Fibroblast of pulmonary artery (primary cell): ENCODE results near the gene HS3ST3B1.

ENCODE experiments used
- DNase-seq: peaks from one replicate; pipeline ENCODE4 v3.0.0-alpha.2; 2010; ENCODE audit warnings: low read depth
- H3K4me3 ChIP-seq: replicated peaks from 2 replicates; pipeline ENCODE4 v1.5.1; 2011; ENCODE audit warnings: low read depth, mild to moderate bottlenecking, control low read depth, low read length, moderate library complexity
- TF ChIP-seq, protein P1 (sequence below): IDR thresholded peaks from 2 replicates; pipeline ENCODE4 v1.5.1; 2011; ENCODE audit warnings: mild to moderate bottlenecking, control low read depth, low read length, inconsistent platforms; ENCODE audit errors: missing control alignments

Gene HS3ST3B1

DNA sequence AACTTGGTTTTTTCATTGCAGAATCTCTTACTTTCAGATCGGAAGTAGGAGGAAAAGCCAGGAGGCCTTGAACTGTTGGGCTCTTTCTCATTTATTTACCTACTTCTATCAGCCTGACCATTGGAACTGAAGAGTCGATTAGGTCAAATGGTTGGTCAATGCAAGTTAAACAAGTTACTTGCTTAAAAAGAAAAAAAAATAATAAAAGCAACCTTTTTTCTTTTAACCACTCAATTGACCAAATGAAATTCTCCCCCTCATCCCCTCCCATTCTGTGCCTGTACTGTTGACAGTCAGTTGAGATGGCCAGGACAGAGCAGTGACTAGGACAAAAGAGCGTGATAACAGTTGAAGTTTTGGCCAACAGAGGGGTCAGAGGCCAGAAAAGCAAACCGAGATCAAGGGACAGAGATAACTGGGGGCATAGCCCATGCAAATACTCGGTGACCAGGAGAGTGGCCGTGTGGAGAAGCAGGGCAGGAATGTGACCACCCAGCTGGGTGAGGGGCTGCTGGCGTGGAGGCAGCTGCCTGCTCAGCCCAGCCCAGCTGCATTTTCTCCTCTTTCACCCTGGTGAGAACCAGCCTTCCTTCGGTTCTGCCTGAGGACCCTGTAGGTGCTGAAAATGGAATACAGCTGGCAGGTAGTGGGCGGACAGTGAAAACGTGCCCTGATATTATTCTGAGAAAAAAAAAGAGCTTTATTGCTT lies 72.2 kb downstream of the HS3ST3B1 start:
- TF ChIP-seq, protein P1, sequence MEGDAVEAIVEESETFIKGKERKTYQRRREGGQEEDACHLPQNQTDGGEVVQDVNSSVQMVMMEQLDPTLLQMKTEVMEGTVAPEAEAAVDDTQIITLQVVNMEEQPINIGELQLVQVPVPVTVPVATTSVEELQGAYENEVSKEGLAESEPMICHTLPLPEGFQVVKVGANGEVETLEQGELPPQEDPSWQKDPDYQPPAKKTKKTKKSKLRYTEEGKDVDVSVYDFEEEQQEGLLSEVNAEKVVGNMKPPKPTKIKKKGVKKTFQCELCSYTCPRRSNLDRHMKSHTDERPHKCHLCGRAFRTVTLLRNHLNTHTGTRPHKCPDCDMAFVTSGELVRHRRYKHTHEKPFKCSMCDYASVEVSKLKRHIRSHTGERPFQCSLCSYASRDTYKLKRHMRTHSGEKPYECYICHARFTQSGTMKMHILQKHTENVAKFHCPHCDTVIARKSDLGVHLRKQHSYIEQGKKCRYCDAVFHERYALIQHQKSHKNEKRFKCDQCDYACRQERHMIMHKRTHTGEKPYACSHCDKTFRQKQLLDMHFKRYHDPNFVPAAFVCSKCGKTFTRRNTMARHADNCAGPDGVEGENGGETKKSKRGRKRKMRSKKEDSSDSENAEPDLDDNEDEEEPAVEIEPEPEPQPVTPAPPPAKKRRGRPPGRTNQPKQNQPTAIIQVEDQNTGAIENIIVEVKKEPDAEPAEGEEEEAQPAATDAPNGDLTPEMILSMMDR = no peak
- no peak for DNase-seq
- H3K4me3 ChIP-seq = no peak overlapping the region

DNA sequence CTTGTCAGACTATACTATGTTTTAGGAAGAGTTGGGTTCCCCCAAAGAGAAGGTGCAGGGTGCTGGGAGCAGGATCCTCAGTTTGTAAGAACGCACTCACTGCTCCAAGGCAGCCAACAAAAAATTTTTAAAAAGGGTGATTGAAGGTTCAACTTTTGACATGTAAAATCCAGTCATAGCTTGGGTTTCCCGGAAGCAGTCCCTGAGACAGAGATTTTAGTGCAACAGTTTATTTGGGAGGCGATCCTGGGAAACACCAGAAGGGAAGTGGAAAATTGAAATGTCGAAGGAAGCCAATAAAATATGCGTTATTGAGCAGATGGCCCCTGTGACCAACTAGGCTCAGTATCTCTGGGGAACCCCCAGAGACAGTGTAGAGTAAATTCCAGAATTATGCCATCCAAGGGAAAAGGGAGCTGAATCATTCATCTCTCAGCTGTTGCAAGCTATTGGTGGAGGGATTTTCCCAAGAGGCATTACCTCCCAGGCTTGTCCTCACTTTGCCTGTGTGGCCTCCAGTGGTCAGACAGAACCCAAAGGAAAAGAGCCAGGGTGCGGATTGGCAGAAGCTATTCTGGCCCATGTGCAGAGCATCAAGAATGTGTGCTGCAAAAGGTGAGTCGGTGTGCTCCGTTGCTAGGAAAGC lies 72.9 kb downstream of the HS3ST3B1 start:
- no peak overlapping the region for H3K4me3 ChIP-seq
- DNase-seq = peak; percentile 56
- TF ChIP-seq, protein P1 = no peak

DNA sequence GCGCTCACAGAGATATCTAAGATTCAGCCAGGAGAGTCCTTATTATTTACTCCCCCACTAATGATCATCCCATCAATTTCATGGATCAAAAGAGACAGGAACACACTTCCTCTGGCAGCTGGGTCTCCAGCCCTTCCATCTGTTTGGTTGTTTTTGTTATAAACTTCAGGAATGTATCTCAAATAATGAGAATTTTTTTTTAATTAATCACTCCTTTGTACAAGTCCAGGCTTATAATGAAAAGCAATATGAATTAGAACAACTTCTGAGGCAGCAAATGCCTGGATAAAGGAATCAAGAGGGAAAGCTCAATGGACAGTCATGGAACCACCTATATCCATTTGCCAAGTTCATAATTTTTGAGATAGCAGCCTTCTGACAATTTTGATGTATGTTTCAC lies 73.4 kb downstream of the HS3ST3B1 start:
- DNase-seq = no peak
- TF ChIP-seq, protein P1 = no peak
- no peak overlapping the region for H3K4me3 ChIP-seq

DNA sequence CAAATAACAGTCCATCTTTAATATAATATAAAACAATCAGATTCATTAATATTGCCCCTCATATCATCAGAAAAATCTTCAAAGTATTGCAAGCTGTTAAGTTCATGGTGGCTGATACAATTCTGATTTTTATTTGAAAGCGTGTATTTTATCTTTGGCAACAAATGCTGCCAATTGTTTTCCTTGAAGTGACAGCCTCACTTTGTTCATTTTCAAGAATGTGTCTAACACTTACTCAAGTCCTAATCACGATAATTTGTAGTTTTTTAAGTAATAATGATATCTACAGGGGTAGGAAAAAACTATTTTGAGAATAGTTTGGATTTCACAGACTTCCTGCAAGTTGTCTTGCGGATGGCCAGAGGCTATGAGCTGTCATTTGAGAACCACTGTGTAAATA lies 75.8 kb downstream of the HS3ST3B1 start:
- no peak for DNase-seq
- TF ChIP-seq, protein P1 = no peak

DNA sequence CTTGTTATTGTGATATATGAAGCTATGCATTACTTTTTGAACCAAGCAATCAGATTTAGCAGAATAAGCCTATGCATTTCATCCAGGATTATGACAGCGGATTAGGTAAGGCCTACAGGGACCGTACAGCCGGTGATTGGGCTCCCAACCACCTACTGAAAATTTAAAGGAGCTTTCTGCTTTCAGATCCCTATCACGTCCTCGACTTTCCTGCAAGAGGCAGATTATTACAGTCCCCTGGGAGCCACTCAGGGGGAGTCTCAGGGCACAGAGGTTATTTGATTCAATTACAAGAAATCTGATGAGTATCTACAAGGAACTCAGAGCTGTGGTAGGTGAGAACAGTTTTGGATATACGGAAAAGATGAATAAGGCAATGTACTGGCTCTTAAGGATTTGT lies 80.7 kb downstream of the HS3ST3B1 start:
- H3K4me3 ChIP-seq = no peak overlapping the region
- TF ChIP-seq, protein P1 = no peak
- DNase-seq = no peak

More for the DNA sequence above, 75.8 kb downstream of the HS3ST3B1 start:
- no peak overlapping the region for H3K4me3 ChIP-seq

DNA sequence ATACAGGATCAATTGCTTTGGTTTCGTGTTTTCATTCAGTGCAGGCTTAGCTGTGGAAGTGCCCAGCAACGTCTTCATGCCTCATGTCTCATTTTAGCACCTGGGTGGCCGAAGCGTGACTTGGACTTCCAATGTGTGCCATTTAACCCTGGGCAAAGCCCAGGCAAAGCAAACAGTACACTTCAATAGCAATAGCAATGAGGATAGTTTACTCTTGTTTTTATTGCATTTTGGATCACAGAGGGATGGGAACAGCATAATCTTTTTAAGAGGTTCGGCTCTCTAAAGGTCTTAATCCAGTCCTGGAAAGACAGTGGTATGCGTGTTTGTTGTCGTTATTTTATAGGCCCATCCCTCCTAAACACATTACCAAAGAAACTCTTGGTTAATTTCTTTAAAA lies 86.2 kb downstream of the HS3ST3B1 start:
- TF ChIP-seq, protein P1 = no peak
- no peak overlapping the region for H3K4me3 ChIP-seq
- no peak for DNase-seq
